ENCODE measurements around the gene CXXC5.
A peak's percentile ranks its signal among the peaks of the same experiment; 100 is the strongest.

Gene CXXC5

DNA sequence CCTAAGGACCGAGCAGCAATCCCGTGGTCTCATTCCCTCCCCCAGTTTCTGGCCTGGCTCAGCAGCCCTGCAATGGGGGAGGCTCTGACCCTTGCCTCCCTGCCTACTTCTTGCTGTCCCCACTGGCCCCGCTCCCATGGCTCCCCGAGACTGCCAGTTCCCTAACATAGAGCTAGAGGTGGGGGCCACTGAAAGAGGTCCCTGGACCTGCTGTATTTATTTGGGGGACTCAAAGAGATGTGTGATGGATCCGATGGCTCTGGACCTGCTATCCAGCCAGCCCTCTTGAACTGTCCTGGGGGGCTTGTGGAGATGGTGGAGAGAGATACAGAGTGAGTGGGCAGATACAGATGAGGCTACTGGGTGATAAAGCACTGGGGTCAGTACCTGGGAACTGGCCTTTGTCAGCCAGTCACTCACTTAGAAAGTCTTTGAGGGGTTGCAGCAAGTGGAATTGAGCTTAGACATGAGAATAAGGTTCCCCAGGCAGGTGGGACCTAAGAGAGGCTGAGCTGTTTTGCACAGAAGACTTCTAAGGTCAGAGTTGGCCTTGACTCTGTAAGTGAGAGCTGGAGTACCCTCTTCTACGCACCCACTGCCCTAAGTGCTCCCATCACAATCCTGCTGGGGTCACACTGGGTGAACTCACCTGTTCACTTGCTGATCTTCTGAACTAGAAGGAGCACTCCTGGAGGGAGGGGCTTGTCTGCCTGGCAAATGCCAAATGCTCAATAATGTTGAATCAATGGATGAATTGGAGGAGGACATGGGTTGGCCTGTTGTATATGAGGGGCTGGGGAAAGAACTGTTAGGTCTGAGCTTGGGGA, 42.9 kb downstream of the CXXC5 start:
- H3K4me3 ChIP-seq (ENCODE audit: low read depth, low read length): no peak overlapping the region

DNA sequence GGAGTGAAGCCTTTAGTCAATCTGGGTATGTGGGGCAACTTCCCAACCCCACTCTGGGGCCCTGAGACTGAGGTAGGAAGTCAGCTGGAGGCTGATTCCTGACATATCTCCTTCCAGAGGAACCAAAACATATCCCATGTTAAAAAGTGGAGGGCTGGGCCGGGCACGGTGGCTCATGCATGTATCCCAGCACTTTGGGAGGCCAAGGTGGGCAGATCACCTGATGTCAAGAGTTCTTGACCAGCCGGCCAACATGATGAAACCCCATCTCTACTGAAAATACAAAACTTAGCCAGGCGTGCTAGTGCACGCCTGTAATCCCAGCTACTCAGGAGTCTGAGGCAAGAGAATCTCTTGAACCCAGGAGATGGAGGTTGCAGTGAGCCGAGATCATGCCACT, 44.0 kb downstream of the CXXC5 start:
- H3K4me3 ChIP-seq (ENCODE audit: low read depth, low read length): no peak overlapping the region

DNA sequence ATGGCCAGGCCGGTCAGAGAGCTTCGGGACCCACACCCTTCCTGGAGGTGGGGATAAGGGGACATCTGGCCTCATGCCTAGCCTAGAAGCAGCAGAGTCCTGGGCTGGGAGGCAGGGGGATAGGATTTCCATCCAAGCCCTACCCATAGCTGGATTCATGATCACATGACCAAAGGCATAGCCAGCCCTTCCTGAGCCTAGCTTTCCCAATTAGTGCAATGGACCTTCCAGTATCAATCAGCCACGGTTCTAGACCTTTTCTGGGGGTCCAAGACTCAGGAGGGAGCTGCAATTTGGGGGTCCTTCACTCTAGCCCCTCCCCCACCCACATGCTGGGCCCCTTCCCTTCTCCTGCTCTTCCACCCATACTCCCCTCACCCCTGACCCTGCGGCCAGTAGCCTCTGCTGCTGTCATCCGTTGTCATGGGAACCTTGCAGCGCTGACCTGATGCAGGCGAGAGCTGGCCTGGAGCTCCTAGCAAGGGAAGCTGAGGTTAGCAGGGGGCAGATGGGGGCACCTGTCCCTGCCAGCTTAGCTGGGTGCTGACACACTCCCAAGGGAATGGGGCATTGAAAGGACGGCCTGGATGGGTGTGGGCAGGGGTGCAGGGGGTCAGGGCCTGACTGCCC, 44.6 kb downstream of the CXXC5 start:
- no peak overlapping the region for H3K4me3 ChIP-seq (ENCODE audit: low read depth, low read length)

DNA sequence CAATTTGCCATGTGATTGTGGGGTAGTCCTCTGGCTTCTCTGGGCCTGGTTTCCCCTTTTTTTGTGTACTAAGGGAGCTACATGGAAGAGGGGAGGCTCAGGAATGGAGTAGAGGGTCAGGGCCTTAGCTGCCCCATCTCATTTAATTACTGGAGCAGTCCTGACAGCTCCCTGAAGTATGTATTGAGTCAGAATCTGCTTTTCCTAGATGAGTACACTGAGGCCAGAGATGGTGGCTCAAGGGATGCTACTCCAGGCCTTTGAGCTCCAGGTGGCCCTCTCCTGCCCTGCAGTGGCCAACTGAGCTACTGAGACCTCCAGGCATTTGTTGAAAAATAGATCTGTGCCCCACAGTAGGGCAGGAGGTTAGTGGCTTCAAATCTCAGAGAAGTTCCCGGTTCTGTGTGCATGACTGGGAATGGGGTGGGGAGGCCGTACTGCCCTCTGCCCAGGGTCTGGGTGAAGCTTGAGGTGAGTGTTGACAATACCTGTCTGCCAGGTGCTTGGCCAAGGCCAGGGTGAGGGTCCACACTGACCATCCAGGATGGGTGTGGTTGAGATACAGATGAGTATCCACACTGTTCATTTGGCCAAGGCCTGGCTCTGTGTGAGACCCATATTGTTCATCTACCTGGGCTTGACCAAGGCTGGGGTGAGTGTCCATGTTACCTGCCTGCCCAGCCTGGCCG, 45.7 kb downstream of the CXXC5 start:
- H3K4me3 ChIP-seq (ENCODE audit: low read depth, low read length): no peak overlapping the region

DNA sequence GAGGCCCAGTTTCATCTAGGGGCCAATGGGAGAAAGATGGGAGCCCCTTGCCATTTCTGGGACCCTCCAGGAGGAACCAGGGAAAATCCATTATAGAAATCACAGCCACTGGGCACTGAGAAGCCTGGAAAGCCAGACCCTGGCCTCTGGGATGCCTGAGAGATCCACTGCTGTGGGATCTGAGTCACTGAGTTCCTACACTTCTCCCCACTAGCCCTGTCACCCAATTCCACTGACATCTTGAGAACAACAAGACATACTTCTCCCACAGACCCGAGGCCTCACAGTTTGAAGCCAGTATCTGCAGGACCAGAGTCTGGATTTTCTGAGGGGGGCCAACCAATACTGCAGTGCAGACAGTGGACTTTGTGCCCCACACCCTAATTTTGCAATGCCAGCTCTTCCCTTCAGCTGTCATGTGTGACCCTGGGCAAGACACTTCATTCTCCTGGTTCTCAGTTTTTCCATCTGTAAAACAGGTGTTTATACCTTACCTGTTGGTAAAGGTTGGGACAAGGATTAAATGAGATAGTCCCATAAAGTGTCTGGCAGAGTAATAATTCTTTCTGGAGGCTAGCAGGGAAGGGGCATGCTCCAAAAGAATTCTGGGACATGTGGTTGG, 46.5 kb downstream of the CXXC5 start:
- H3K4me3 ChIP-seq (ENCODE audit: low read depth, low read length): no peak overlapping the region

DNA sequence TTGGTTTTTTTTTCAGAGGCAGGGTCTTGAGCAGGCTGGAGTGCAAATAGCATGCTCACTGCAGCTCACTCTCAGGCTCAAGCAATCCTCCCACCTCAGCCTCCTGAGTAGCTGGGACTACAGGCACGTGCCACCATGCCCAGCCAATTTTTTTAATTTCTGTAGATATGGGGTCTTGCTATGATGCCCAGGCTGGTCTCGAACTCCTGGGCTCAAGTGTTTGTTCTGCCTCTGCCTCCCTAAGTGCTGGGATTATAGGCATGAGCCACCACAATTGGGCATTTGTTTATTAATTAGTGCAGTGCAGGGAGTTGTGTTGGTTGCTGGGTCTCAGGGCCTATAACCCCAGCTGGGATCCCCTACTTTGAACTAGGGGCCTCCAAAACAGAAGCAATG, 47.0 kb downstream of the CXXC5 start:
- no peak overlapping the region for H3K4me3 ChIP-seq (ENCODE audit: low read depth, low read length)

DNA sequence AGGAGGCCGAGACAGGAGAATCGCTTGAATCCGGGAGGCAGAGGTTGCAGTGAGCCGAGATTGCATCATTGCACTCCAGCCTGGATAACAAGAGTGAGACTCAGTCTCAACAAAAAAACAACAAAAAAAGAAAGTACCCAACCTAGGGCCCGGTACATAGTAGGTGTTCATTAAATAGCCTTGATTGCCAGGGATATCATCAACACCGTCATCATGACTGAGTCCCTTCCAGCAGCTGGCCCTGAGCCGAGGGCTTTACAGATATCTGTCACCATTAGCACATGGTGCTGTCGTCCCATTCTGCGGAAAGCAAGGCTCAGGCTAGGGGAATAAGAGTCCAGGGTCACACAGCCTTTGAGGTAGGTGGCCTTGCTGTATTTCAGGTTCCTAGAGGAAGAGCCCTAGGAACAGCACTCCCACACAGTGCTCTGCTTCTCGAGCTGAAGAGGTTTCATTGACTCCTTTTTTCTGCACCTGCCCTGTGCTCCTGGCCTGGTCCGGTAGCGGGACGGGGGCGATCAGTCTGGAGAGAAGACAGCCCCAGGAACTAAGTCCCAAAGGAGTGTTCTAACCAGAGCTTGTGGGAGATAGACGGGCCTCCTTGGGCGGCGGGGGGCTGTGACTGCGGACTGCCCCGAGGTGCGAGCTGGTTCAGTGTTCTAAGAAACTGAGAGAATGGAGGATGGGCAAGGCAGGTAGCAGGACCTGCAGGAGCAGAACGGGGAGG, 48.2 kb downstream of the CXXC5 start:
- no peak overlapping the region for H3K4me3 ChIP-seq (ENCODE audit: low read depth, low read length)

DNA sequence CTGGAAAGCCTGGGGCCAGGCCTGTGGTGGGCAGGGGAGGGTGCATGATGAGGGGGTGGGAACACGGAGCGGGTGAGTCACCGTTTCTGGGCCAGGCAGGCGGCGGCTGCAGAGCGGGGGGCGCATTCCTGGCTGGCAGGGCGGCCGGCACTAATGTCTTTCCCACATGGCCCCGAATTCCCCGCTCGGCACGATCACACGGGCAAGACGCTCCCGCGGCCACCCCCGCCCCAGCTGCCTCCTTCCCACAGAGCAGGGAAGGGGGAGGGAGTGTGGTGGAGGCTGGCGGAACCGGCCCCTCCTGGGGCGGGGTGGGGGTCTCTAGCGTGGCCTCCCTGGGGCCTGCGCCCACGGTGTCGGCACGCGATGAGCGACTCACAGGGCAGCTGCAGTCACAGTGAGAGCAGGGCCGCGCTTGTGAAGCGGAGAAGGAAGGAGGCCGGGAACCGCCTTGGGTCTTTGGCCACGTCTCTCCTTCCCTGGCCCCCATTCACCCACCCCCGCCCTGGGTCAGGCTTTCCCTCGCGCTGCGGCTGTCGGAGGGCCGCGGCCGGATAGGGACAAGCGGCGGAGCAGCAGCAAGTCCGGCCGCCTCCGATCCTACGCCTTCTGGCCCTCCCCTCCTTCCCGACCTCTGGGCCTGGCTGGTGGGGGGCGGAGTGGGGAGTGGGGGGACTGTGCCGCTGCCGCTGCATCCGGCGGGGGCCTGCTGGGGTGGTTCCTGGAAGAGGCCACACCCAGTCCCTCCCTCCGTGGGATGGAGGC, 48.9 kb downstream of the CXXC5 start:
- H3K4me3 ChIP-seq (ENCODE audit: low read depth, low read length): peak overlapping the region; percentile 21

DNA sequence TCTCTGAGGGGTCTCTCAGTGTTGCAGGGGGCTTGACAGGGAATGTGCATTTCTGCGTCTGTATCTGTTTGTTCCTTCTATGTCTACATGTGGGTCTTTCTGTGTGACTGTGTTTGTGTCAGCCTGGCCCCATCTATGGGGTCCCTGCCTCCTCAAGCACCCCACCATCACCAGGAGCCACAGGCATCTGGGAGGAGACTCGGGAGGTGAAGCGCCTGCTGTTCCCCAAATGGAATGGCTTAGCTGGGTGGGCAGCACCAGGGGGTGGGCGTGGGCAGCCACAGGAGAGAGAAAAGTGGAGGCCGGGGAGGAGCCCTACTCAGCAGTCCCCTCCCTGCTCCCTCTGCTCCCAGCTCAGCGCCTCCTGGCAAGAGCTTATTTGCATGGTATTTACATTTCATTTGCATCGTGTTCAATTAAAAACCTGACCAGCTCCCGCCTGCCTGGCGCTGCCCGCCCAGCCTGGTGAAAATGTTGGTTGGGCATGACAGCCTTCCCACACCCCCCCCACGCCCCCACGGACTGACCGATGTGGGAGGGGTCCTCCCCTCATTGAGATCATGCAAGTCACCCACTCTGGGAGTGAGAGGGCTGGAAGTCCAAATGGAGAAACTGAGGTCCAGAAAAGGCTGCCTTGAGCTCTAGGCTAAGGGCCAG, 50.5 kb downstream of the CXXC5 start:
- H3K4me3 ChIP-seq (ENCODE audit: low read depth, low read length): no peak overlapping the region

DNA sequence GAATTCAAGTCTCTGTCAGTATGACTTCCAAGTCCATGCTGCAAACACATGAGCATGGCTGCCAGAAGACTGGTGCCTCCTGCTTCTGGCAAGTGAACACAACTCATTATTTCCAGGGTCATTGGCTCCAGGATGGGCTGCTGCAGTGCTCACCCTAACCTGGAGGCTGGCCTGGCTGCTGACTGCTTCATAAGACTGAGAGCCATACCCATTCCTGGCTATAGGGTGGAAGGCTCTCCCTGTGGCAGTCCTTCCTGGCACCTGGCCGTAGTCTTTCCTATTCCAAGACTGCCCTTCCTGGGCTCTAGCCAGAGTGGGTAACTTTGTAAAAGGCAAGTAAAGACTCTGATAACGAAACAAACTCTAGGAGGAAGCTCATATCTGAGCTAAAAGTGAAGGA, 51.2 kb downstream of the CXXC5 start:
- no peak overlapping the region for H3K4me3 ChIP-seq (ENCODE audit: low read depth, low read length)

DNA sequence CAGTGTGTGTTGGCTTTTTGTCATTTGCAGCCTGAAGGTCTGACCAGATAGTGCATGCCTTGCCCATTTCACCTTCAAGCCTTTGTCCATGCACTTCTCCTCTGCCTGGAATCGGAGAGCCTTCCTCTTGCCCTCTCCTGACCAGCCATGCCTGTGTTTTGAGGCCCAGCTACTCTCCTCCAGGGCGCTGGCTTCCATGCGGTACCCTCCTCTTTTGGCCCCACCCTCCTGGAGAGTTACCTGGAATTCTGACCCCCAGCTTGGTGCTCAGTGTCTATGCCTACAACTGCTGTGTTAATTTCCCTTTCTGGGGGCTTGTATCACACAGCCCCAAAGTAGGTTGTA, 52.5 kb downstream of the CXXC5 start:
- no peak overlapping the region for H3K4me3 ChIP-seq (ENCODE audit: low read depth, low read length)

DNA sequence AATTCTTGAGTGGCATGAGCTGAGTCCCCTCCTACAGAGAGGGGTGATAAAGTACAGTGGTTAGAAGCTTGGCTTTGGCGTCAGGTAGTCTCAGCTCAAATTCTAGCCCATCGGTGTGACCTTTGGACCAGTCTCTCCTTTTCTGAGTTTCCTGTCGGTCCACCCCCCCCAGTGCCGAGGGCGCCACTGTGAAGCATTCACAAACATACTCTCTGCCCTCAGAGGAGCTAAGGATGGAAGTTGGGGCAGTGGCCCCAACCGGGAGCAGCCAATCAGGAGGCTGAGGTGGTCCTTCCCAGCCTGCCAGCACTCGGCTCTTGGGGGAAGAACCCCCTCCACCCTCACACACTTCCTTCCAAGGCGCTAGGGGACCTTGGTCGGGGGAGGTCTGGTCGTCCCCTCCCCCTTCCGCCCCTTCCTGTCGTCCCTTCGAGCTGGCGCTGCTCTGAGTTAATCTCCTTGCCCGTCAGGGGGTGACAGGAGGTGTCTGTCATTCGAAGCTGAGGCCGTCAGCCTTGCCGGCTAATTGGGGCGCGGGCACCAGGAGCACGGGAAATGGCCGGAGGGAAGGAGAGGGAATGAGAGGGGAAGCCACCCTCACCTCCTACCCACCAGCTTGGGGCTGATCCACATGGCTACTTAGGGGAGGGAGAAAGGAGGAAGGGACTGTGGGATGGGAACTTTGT, 53.0 kb downstream of the CXXC5 start:
- no peak overlapping the region for H3K4me3 ChIP-seq (ENCODE audit: low read depth, low read length)

DNA sequence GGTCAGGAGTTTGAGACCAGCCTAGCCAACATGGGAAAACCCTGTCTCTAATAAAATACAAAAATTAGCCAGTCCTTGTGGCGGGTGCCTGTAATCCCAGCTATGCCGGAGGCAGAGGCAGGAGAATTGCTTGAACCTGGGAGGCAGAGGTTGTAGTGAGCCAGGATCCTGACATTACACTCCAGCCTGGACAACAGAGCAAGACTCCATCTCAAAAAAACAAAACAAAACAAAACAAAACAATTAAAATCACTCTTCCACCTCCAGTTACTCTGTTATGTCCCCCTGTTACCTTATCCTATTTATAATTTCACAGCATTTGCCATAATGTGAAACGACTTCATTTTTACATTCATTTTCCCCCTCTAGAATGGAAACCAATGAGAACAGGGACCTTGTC, 54.4 kb downstream of the CXXC5 start:
- H3K4me3 ChIP-seq (ENCODE audit: low read depth, low read length): no peak overlapping the region

DNA sequence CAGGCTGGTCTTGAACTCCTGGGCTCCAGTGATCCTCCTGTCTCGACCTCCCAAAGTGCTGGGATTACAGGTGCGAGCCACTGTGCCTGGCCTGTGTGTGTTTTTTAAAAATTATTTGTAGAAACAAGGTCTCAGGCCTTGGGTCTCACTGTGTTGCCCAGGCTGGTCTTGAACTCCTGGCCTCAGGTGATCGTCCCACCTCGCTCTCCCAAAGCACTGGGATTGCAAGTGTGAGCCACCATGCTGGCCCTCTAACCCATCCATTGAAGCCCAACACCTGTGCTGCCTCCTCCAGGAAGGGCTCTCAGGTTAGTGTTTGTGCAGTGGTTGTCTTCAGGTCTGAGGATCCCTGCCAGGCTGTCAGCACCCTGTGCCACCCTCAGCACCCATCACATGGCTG, 56.6 kb downstream of the CXXC5 start:
- H3K4me3 ChIP-seq (ENCODE audit: low read depth, low read length): no peak overlapping the region

DNA sequence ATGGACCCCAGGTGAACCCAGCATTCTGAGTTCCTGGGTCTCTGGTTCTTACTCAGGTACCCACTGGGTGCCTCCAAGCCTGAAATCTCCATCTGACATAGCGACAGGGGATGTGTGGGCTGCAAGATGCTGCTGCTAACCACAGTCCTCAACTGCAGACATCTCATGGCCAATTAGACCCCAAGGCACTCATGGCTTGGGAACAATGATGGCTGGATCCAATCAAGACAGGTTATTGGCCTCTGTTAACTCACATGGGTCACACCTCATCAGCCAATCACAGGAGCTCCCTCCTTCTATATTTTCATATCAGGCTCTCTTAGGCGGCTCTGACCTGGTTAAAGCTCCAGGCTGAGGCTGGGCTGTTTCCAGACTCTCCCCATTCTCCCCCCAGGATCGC, 57.0 kb downstream of the CXXC5 start:
- no peak overlapping the region for H3K4me3 ChIP-seq (ENCODE audit: low read depth, low read length)

DNA sequence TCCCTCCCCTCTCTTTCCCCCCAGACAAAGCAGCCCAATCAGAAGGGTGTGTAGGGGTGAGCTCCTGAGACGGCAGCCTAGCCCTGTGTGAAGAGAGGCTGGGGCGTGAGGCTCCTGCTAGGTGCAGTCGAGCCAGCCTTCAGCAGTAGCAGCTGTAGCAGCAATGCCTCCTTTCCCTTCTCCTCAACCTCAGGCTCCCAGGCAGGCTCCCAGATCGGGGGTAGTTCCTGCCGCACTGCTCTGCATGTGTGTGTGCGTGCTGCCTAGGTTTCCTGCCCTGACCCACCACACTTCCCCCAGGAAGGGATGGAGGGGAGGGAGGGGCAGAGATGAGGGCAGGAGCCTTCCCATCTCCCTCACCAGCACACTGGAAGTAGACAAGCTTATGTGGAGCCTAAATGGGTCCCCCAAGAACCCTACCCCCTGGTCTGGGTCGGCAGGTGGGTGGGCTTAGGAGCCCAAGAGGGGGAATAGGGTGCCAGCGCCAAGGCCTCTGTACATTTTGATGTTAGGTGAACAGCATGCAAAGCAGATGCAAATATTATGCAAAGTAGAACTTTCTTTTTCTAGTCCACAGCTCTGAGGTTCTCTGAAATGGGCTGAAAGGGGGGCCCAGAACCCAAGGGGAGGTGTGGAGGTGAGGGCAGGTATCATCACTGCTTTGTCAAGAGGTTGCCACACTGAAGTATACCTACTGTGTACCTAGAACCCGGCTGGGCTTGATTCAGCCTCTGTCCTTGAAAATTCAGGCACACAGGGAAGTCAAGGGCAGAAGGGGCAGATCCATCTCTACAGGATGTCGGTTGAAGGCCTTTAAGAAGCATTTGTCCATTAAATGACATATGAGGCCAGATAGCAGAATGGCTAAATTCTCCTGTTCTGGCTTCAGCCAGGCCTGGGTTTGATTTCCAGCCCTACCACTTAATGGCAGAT, 57.8 kb downstream of the CXXC5 start:
- no peak overlapping the region for H3K4me3 ChIP-seq (ENCODE audit: low read depth, low read length)

DNA sequence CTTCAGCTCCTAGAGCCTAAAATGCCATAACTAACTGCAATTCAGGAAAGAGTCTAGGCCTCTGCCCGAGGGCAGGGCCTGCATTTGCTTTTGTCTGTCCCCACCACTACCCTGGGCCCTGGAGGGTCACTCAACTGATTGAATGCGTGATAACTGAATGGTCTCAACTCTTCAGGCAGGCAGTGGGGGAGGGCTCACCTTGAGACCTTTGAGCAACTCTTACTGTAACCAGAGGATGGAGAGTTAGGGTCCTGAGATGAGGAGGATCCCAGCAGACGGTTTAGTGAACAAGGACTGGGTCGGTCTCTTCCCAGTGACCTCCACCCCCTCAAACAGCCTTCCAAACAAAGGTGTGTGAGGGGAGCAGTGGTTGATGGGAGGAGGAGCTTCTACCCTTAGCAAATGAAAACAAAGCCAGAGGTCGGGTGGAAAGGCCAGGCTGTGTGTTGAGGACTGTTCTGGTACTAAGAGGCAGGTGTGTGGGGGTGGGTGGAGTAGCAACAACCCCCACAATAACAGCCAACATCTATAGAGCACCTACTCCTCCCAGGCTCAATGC, 59.4 kb downstream of the CXXC5 start:
- H3K4me3 ChIP-seq (ENCODE audit: low read depth, low read length): no peak overlapping the region

DNA sequence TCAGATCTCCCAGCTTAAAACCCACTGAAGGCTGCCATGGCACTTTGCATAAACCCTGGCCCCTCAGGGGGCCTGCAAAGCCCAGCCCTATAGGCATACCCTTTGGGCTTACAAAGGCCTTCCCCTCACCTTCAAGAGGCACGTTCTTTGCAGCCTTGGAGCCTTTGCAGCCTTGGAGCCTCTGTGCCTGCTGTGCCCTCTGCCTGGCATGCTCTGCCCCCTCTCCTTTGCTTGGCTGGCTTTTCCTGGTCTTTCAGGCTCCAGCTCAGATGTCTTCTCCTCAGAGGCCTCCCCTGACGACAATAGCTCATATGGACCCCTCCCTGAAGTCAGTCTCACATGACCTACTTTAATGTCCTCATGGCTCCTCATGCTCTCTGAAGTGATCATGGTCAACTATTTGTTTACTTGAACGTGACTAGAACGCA, 60.3 kb downstream of the CXXC5 start:
- H3K4me3 ChIP-seq (ENCODE audit: low read depth, low read length): no peak overlapping the region
